ENCODE measurements around the gene GMDS. TPM values are rescaled to one million over a fixed set of nuclear protein-coding genes. Genes with fewer than 3 reads are reported as not detected.

Gene GMDS
- total and polyA plus RNA-seq, 2 experiments from 2014 or later = 30.1 to 36.5 TPM

DNA sequence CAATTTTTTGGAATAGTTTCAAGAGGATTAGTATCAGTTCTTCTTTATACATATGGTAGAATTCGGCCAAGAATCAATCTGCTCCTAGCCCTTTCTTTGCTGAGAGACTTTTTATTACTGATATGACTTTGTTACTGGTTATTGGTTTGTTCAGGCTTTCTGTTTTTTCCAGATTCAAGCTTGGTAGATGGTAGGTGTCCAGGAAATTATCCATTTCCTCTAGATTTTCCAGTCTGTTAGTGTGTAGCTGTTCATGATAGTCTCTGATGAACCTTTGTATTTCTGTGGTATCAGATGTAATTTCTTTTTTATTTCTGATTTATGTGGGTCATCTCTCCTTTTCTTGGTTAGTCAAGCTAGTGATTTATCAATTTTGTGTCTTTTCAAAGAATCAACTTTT is 167.6 kb downstream of the GMDS start (continued):
- TF ChIP-seq, protein P1, sequence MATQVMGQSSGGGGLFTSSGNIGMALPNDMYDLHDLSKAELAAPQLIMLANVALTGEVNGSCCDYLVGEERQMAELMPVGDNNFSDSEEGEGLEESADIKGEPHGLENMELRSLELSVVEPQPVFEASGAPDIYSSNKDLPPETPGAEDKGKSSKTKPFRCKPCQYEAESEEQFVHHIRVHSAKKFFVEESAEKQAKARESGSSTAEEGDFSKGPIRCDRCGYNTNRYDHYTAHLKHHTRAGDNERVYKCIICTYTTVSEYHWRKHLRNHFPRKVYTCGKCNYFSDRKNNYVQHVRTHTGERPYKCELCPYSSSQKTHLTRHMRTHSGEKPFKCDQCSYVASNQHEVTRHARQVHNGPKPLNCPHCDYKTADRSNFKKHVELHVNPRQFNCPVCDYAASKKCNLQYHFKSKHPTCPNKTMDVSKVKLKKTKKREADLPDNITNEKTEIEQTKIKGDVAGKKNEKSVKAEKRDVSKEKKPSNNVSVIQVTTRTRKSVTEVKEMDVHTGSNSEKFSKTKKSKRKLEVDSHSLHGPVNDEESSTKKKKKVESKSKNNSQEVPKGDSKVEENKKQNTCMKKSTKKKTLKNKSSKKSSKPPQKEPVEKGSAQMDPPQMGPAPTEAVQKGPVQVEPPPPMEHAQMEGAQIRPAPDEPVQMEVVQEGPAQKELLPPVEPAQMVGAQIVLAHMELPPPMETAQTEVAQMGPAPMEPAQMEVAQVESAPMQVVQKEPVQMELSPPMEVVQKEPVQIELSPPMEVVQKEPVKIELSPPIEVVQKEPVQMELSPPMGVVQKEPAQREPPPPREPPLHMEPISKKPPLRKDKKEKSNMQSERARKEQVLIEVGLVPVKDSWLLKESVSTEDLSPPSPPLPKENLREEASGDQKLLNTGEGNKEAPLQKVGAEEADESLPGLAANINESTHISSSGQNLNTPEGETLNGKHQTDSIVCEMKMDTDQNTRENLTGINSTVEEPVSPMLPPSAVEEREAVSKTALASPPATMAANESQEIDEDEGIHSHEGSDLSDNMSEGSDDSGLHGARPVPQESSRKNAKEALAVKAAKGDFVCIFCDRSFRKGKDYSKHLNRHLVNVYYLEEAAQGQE (IDR thresholded peaks at IDR 0.05; ENCODE audit: unreplicated experiment) = no peak
- no peak for TF ChIP-seq NANOG (IDR thresholded peaks at IDR 0.05; ENCODE audit: borderline replicate concordance)
- no peak for TF ChIP-seq CTCF (conservative IDR thresholded peaks at IDR 0.05; ENCODE audit: low read depth in 2 of 2)
- TF ChIP-seq, protein P2, sequence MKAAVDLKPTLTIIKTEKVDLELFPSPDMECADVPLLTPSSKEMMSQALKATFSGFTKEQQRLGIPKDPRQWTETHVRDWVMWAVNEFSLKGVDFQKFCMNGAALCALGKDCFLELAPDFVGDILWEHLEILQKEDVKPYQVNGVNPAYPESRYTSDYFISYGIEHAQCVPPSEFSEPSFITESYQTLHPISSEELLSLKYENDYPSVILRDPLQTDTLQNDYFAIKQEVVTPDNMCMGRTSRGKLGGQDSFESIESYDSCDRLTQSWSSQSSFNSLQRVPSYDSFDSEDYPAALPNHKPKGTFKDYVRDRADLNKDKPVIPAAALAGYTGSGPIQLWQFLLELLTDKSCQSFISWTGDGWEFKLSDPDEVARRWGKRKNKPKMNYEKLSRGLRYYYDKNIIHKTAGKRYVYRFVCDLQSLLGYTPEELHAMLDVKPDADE (IDR thresholded peaks at IDR 0.05) = no peak
- no peak for TF ChIP-seq CREB1 (CRISPR knock-in tag; IDR thresholded peaks at IDR 0.05; ENCODE audit: low read depth)
- TF ChIP-seq ZNF114 (CRISPR knock-in tag; IDR thresholded peaks at IDR 0.05) = no peak
- no peak for TF ChIP-seq ZNF331 (CRISPR knock-in tag; IDR thresholded peaks at IDR 0.05; ENCODE audit: low read depth)
- TF ChIP-seq STAT1 (IDR thresholded peaks at IDR 0.05; ENCODE audit: unreplicated experiment) = no peak
- TF ChIP-seq EZH2 (IDR thresholded peaks at IDR 0.05; ENCODE audit: low read depth, unreplicated experiment) = no peak

- H3K27me3 Mint-ChIP-seq (ENCODE audit: insufficient read depth, low read depth, poor library complexity) = no peaks in the 10 kb centered on the region
- H3K27ac Mint-ChIP-seq = no peak overlapping the region
- no peaks in the 10 kb centered on the region for H3K4me1 Mint-ChIP-seq
These were observed 171.9 kb downstream of the GMDS start for GRCh38 chr6:2073476-2073875.

More at GRCh38 chr6:2073476-2073875, 171.9 kb downstream of the GMDS start:
- Mint-ChIP-seq H3K9me3 (peaks cover 5% of the 10 kb centered on the region; the same call in 2 of the 3 replicates), H3K4me3 (no peak overlapping the region), H3K36me3 (ENCODE audit: low read depth) (peaks cover 5% of the 10 kb centered on the region; the same call in 2 of the 3 replicates)
- ATAC-seq (no peak), DNase-seq (ENCODE audit: low spot score) (no peak)
- Histone ChIP-seq H4K20me1 (replicated peaks; ENCODE audit: insufficient read depth) (peaks cover 5% of the 10 kb centered on the region; the same call in 1 of the 2 replicates), H2AFZ (no peak overlapping the region), H3K4me2 (no peak overlapping the region), H3K36me3 (ENCODE audit: insufficient read depth) (no peaks in the 10 kb centered on the region), H3K4me3 (no peak overlapping the region), H3F3A (replicated peaks; ENCODE audit: low read depth) (no peaks in the 10 kb centered on the region), H3K27ac (ENCODE audit: low read depth) (no peak overlapping the region), H3K4me1 (ENCODE audit: insufficient read depth) (no peaks in the 10 kb centered on the region), H3K9me2 (ENCODE audit: insufficient read depth) (no peaks in the 10 kb centered on the region), H3K79me2 (replicated peaks; ENCODE audit: insufficient read depth) (no peaks in the 10 kb centered on the region), H3K27me3 (ENCODE audit: insufficient read depth) (no peaks in the 10 kb centered on the region)
- TF ChIP-seq ZNF331 (CRISPR knock-in tag; IDR thresholded peaks at IDR 0.05; ENCODE audit: low read depth) (no peak), EZH2 (IDR thresholded peaks at IDR 0.05; ENCODE audit: low read depth, unreplicated experiment) (no peak), EZH2phosphoT487 (IDR thresholded peaks at IDR 0.05; ENCODE audit: unreplicated experiment) (no peak), CREB1 (CRISPR knock-in tag; IDR thresholded peaks at IDR 0.05; ENCODE audit: low read depth) (no peak), POLR2AphosphoS5 (IDR thresholded peaks at IDR 0.05; ENCODE audit: low read depth) (no peak)
- TF ChIP-seq, protein P2 (IDR thresholded peaks at IDR 0.05) = no peak
